SK-N-SH (cell line): ENCODE measurements around the gene AMZ1. TPM values are rescaled to one million over a fixed set of nuclear protein-coding genes. Genes with fewer than 3 reads are reported as not detected.

Experiments used
- CTCF ChIA-PET: fragments of 300-600, 350-600 bp; formaldehyde crosslinking; extraction: SDS; loops from one replicate; lab custom pipeline; 2021; lab: Yijun Ruan, JAX
- POLR2A ChIA-PET: fragments of 350-600 bp; sonication (Branson Sonifier 250); formaldehyde crosslinking; extraction: SDS; loops from one replicate; lab custom pipeline; 2020; ENCODE audit warnings: antibody characterized with exemption, inconsistent platforms; lab: Yijun Ruan, JAX
- DNase-seq: peaks from one replicate; pipeline ENCODE4 v3.0.0; 2012
- H2AFZ ChIP-seq: fragments of 200-600 bp; sonication (generic); 2 replicates; pipeline ENCODE4 v1.8.1; 2016; ENCODE audit warnings: antibody characterized with exemption, mild to moderate bottlenecking, low read depth
- H3F3A ChIP-seq: fragments of 200-600 bp; sonication (generic); replicated peaks from 2 replicates; pipeline ENCODE3; 2016; ENCODE audit warnings: antibody characterized with exemption, mild to moderate bottlenecking; ENCODE audit not compliant: insufficient read depth
- H3K27ac ChIP-seq, 2 experiments: fragments of 200-500 bp in 1 of 2; fragments of 200-600 bp in 1 of 2; sonication (Bioruptor generic) in 1 of 2; sonication (generic), shearing (Covaris generic) in 1 of 2; 2 replicates each; pipeline versions ENCODE4 v1.5.1 to v1.6.1; 2014 to 2016; ENCODE audit warnings: low read depth in 2 of 2, inconsistent platforms in 1 of 2, low read length in 1 of 2, mild to moderate bottlenecking in 1 of 2, mixed read lengths in 1 of 2
- H3K27me3 ChIP-seq: fragments of 200-600 bp; sonication (generic), shearing (Covaris generic); 2 replicates; pipeline ENCODE4 v1.6.1; 2016; ENCODE audit warnings: mixed run types; ENCODE audit not compliant: insufficient read depth
- H3K36me3 ChIP-seq, 2 experiments: fragments of 200-500 bp in 1 of 2; fragments of 200-600 bp in 1 of 2; sonication (Bioruptor generic) in 1 of 2; sonication (generic) in 1 of 2; replicated peaks in 1 of 2; 2 replicates each; pipeline versions ENCODE3 to v1.5.1; 2014 to 2016; ENCODE audit warnings: low read length in 1 of 2, mild to moderate bottlenecking in 1 of 2; ENCODE audit not compliant: insufficient read depth in 2 of 2, control insufficient read depth in 1 of 2
- H3K4me1 ChIP-seq, 2 experiments: fragments of 200-500 bp in 1 of 2; fragments of 200-600 bp in 1 of 2; sonication (Bioruptor generic) in 1 of 2; sonication (generic), shearing (Covaris generic) in 1 of 2; 2 replicates each; pipeline versions ENCODE4 v1.5.1 to v1.6.1; 2014 to 2016; ENCODE audit warnings: low read depth in 1 of 2, low read length in 1 of 2, mixed run types in 1 of 2; ENCODE audit not compliant: insufficient read depth in 2 of 2, control insufficient read depth in 1 of 2
- H3K4me2 ChIP-seq: fragments of 200-600 bp; sonication (generic), shearing (Covaris generic); 2 replicates; pipeline ENCODE4 v1.6.1; 2017; ENCODE audit warnings: mixed run types
- H3K4me3 ChIP-seq, 2 experiments: fragments of 200-500 bp in 1 of 2; fragments of 200-600 bp in 1 of 2; sonication (Bioruptor generic) in 1 of 2; sonication (generic), shearing (Covaris generic) in 1 of 2; 2 replicates each; pipeline versions ENCODE4 v1.5.1 to v1.8.1; 2014 to 2016; ENCODE audit warnings: low read depth in 2 of 2, inconsistent platforms in 1 of 2, low read length in 1 of 2, mild to moderate bottlenecking in 1 of 2, mixed read lengths in 1 of 2, moderate library complexity in 1 of 2
- H3K79me2 ChIP-seq: fragments of 200-600 bp; sonication (generic); 2 replicates; pipeline ENCODE4 v1.8.1; 2017; ENCODE audit warnings: mild to moderate bottlenecking; ENCODE audit not compliant: insufficient read depth
- H3K9ac ChIP-seq: fragments of 200-600 bp; sonication (generic); 2 replicates; pipeline ENCODE4 v1.6.1; 2017; ENCODE audit warnings: mixed run types
- H3K9me2 ChIP-seq: fragments of 200-600 bp; sonication (generic); 2 replicates; pipeline ENCODE4 v1.6.1; 2017; ENCODE audit warnings: mixed run types
- H3K9me3 ChIP-seq: fragments of 200-600 bp; sonication (generic); 2 replicates; pipeline ENCODE4 v1.6.1; 2017; ENCODE audit warnings: mixed run types, mild to moderate bottlenecking, moderate library complexity
- H4K20me1 ChIP-seq: fragments of 200-600 bp; sonication (generic); 2 replicates; pipeline ENCODE4 v1.6.1; 2017; ENCODE audit warnings: mild to moderate bottlenecking, mixed run types; ENCODE audit not compliant: insufficient read depth
- CHD2 ChIP-seq: fragments of 150-350 bp; IDR thresholded peaks from 2 replicates; pipeline ENCODE4 v1.6.1; 2018; ENCODE audit warnings: low read length; ENCODE audit not compliant: partially characterized antibody
- ELF1 ChIP-seq: IDR thresholded peaks from 2 replicates; pipeline ENCODE4 v1.4.0; 2012
- EP300 ChIP-seq, 2 experiments: IDR thresholded peaks; 2 replicates each; pipeline versions ENCODE4 v1.4.0 to v1.6.1; 2012; ENCODE audit warnings: borderline replicate concordance in 1 of 2, low read depth in 1 of 2, low read length in 1 of 2
- EZH2phosphoT487 ChIP-seq: fragments of 200-600 bp; sonication (generic); IDR thresholded peaks from 2 replicates; pipeline ENCODE4 v1.6.1; 2017; ENCODE audit warnings: low read depth, mixed run types, mild to moderate bottlenecking, antibody characterized with exemption, moderate library complexity, borderline replicate concordance
- FOSL2 ChIP-seq: IDR thresholded peaks from 2 replicates; pipeline ENCODE4 v1.4.0; 2012; ENCODE audit warnings: low read depth, mild to moderate bottlenecking, moderate library complexity, borderline replicate concordance
- GABPA ChIP-seq: IDR thresholded peaks from 2 replicates; pipeline ENCODE4 v1.4.0; 2012; ENCODE audit warnings: low read depth, mild to moderate bottlenecking
- GATA2 ChIP-seq: sonication (generic); formaldehyde crosslinking; IDR thresholded peaks from 2 replicates; pipeline ENCODE4 v1.5.0; 2020; ENCODE audit warnings: mild to moderate bottlenecking, missing genetic modification reagents
- JUND ChIP-seq: IDR thresholded peaks from 2 replicates; pipeline ENCODE4 v1.4.0; 2012
- MEF2A ChIP-seq: IDR thresholded peaks from 2 replicates; pipeline ENCODE4 v1.4.0; 2012; ENCODE audit warnings: low read depth, borderline replicate concordance
- POLR2AphosphoS5 ChIP-seq: IDR thresholded peaks from 2 replicates; pipeline ENCODE4 v1.6.1; 2012; ENCODE audit warnings: low read depth, low read length
- RFX5 ChIP-seq: IDR thresholded peaks from 2 replicates; pipeline ENCODE4 v1.6.1; 2012; ENCODE audit warnings: mild to moderate bottlenecking, improper control_type of control experiment, low read length
- SIN3A ChIP-seq: IDR thresholded peaks from 2 replicates; pipeline ENCODE4 v1.6.1; 2012; ENCODE audit warnings: low read depth, mild to moderate bottlenecking, low read length, moderate library complexity, borderline replicate concordance
- TCF12 ChIP-seq: IDR thresholded peaks from 2 replicates; pipeline ENCODE4 v1.4.0; 2012
- YY1 ChIP-seq: IDR thresholded peaks from 2 replicates; pipeline ENCODE4 v1.4.0; 2012; ENCODE audit warnings: low read depth, mild to moderate bottlenecking
- WGBS: methylation state at CpG from one replicate; pipeline ENCODE4 v1.1.6; 2017; ENCODE audit warnings: low lambda C conversion rate; 5-methylcytosine and 5-hydroxymethylcytosine counted together
- polyA plus RNA-seq, 3 experiments: library from polyadenylated mRNA; depleted of rRNA; stranded (reverse); fragments of >200 nt; gene quantifications; 2 replicates each; pipeline ENCODE4 v1.2.3, GENCODE V29; 2012
- TF ChIP-seq, protein P1 (sequence below): IDR thresholded peaks from 2 replicates; pipeline ENCODE4 v1.4.0; 2012; ENCODE audit warnings: low read depth, borderline replicate concordance
- TF ChIP-seq, protein P2 (sequence below): IDR thresholded peaks from 2 replicates; pipeline ENCODE4; 2012
- TF ChIP-seq, protein P3 (sequence below): fragments of 150-350 bp; IDR thresholded peaks from 2 replicates; pipeline ENCODE4 v1.6.1; 2017; ENCODE audit warnings: antibody characterized with exemption, low read length, low read depth, borderline replicate concordance
- TF ChIP-seq, protein P4 (sequence below): IDR thresholded peaks from 2 replicates; pipeline ENCODE4 v1.6.1; 2012; ENCODE audit warnings: mild to moderate bottlenecking, low read depth, low read length, moderate library complexity
- TF ChIP-seq, protein P5 (sequence below): fragments of 200-600 bp; sonication (generic); IDR thresholded peaks from 2 replicates; pipeline ENCODE4 v1.6.1; 2017; ENCODE audit warnings: antibody characterized with exemption, mild to moderate bottlenecking, moderate library complexity
- TF ChIP-seq, protein P6 (sequence below): IDR thresholded peaks from 2 replicates; pipeline ENCODE4 v1.4.0; 2012; ENCODE audit warnings: low read depth

AMZ1 gene
- polyA plus RNA-seq, 1 of the 3 experiments (the other 2 are of a cell fraction), result 0.15 TPM

DNA sequence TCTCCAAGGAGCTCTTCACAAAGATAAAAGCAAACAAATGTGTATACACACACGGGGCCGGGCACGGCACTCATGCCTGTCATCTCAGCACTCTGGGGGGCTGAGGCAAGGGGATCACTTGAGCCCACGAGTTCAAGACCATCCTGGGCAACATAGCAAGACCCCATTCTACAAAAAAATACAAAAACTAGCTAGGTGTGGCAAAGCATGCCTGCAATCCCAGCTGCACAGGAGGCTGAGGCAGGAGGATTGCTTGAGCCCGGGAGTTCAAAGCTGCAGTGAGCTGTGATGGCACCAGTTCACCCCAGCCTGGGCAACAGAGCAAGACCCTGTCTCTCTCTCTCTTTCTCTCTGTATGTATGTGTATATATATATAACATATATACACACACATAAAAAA lies 33.9 kb upstream of the AMZ1 start:
- Histone ChIP-seq H3K9ac (no peak overlapping the region), H3K27me3 (no peaks in the 10 kb centered on the region), H3K27ac (no peak overlapping the region), H3K9me3 (no peaks in the 10 kb centered on the region), H3K9me2 (no peaks in the 10 kb centered on the region), H3K36me3 (peaks cover 37 to 71% of the 10 kb centered on the region in 2 experiments), H2AFZ (no peak overlapping the region), H3K4me1 (peaks cover 0 to 5% of the 10 kb centered on the region in 2 experiments; a peak in 1 of 4 replicates), H3K4me3 (no peak overlapping the region), H3F3A (peaks cover 6% of the 10 kb centered on the region), H3K4me2 (no peak overlapping the region), H3K79me2 (peaks cover 12% of the 10 kb centered on the region; the same call in 1 of the 2 replicates), H4K20me1 (peaks cover 29% of the 10 kb centered on the region)
- WGBS, result 81% methylated on average over 5 of the region's 5 CpGs
- DNase-seq, result no peak
- TF ChIP-seq ELF1 (no peak), TCF12 (no peak), GABPA (no peak), FOSL2 (no peak), GATA2 (CRISPR knock-in tag) (no peak), RFX5 (no peak), YY1 (no peak), SIN3A (no peak), EZH2phosphoT487 (no peak), MEF2A (no peak), JUND (no peak), CHD2 (no peak), EP300 (IDR thresholded peaks at IDR 0.05; ENCODE audit: borderline replicate concordance in 1 of 2, low read depth in 1 of 2, low read length in 1 of 2) (no peak), POLR2AphosphoS5 (no peak)
- TF ChIP-seq, protein P1, sequence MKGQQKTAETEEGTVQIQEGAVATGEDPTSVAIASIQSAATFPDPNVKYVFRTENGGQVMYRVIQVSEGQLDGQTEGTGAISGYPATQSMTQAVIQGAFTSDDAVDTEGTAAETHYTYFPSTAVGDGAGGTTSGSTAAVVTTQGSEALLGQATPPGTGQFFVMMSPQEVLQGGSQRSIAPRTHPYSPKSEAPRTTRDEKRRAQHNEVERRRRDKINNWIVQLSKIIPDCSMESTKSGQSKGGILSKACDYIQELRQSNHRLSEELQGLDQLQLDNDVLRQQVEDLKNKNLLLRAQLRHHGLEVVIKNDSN, result no peak
- TF ChIP-seq, protein P2, sequence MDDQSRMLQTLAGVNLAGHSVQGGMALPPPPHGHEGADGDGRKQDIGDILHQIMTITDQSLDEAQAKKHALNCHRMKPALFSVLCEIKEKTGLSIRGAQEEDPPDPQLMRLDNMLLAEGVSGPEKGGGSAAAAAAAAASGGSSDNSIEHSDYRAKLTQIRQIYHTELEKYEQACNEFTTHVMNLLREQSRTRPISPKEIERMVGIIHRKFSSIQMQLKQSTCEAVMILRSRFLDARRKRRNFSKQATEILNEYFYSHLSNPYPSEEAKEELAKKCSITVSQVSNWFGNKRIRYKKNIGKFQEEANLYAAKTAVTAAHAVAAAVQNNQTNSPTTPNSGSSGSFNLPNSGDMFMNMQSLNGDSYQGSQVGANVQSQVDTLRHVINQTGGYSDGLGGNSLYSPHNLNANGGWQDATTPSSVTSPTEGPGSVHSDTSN, result no peak
- TF ChIP-seq, protein P3, sequence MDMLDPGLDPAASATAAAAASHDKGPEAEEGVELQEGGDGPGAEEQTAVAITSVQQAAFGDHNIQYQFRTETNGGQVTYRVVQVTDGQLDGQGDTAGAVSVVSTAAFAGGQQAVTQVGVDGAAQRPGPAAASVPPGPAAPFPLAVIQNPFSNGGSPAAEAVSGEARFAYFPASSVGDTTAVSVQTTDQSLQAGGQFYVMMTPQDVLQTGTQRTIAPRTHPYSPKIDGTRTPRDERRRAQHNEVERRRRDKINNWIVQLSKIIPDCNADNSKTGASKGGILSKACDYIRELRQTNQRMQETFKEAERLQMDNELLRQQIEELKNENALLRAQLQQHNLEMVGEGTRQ, result no peak
- TF ChIP-seq, protein P4, sequence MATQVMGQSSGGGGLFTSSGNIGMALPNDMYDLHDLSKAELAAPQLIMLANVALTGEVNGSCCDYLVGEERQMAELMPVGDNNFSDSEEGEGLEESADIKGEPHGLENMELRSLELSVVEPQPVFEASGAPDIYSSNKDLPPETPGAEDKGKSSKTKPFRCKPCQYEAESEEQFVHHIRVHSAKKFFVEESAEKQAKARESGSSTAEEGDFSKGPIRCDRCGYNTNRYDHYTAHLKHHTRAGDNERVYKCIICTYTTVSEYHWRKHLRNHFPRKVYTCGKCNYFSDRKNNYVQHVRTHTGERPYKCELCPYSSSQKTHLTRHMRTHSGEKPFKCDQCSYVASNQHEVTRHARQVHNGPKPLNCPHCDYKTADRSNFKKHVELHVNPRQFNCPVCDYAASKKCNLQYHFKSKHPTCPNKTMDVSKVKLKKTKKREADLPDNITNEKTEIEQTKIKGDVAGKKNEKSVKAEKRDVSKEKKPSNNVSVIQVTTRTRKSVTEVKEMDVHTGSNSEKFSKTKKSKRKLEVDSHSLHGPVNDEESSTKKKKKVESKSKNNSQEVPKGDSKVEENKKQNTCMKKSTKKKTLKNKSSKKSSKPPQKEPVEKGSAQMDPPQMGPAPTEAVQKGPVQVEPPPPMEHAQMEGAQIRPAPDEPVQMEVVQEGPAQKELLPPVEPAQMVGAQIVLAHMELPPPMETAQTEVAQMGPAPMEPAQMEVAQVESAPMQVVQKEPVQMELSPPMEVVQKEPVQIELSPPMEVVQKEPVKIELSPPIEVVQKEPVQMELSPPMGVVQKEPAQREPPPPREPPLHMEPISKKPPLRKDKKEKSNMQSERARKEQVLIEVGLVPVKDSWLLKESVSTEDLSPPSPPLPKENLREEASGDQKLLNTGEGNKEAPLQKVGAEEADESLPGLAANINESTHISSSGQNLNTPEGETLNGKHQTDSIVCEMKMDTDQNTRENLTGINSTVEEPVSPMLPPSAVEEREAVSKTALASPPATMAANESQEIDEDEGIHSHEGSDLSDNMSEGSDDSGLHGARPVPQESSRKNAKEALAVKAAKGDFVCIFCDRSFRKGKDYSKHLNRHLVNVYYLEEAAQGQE, result no peak
- TF ChIP-seq, protein P5, sequence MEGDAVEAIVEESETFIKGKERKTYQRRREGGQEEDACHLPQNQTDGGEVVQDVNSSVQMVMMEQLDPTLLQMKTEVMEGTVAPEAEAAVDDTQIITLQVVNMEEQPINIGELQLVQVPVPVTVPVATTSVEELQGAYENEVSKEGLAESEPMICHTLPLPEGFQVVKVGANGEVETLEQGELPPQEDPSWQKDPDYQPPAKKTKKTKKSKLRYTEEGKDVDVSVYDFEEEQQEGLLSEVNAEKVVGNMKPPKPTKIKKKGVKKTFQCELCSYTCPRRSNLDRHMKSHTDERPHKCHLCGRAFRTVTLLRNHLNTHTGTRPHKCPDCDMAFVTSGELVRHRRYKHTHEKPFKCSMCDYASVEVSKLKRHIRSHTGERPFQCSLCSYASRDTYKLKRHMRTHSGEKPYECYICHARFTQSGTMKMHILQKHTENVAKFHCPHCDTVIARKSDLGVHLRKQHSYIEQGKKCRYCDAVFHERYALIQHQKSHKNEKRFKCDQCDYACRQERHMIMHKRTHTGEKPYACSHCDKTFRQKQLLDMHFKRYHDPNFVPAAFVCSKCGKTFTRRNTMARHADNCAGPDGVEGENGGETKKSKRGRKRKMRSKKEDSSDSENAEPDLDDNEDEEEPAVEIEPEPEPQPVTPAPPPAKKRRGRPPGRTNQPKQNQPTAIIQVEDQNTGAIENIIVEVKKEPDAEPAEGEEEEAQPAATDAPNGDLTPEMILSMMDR, result no peak
- TF ChIP-seq, protein P6, sequence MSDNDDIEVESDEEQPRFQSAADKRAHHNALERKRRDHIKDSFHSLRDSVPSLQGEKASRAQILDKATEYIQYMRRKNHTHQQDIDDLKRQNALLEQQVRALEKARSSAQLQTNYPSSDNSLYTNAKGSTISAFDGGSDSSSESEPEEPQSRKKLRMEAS, result no peak
- ChIA-PET CTCF (interaction anchor here (1.0 to 4.6 kb wide), 10 partner anchors 7 to 82 kb away, joined by 3 to 28 read pairs (median 5); no protein-coding TSS in a partner anchor), POLR2A (interaction anchor here (1.2 kb wide), 1 partner anchor 24 kb away, joined by 3 read pairs; no protein-coding TSS in a partner anchor)
